GM19240 (cell line): Measurements from ENCODE around the gene EVI2B.
"Not testable (repeated sequence)": the region's sequence is repeated elsewhere in the genome, so short reads cannot be mapped to it uniquely, and the experiment has no call there.

Source experiments
- DNase-seq: peaks from one replicate; pipeline ENCODE4 v3.0.0; 2011; ENCODE audit warnings: low spot score; ENCODE audit not compliant: insufficient read length

Gene EVI2B

DNA sequence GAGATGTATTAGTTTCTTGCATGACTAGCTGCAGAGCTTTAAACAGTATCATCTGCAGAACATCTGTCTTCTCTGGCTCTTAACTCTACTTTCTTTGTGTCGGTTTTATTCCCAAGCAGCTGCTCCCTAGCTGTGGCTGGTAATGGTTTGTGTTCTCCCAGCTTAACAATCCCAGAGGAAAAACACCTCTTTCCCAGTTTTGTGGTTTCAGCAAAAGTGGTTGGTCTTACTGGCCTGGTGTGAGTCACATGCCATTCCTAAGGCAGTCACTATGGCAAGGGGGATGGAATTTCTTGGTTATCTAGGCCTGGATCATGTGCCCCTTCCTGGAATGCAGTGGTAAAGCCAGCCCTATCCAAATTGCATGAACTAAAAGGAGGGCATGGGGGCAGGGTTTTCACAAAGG lies 44.3 kb downstream of the EVI2B start:
- no peak for DNase-seq

DNA sequence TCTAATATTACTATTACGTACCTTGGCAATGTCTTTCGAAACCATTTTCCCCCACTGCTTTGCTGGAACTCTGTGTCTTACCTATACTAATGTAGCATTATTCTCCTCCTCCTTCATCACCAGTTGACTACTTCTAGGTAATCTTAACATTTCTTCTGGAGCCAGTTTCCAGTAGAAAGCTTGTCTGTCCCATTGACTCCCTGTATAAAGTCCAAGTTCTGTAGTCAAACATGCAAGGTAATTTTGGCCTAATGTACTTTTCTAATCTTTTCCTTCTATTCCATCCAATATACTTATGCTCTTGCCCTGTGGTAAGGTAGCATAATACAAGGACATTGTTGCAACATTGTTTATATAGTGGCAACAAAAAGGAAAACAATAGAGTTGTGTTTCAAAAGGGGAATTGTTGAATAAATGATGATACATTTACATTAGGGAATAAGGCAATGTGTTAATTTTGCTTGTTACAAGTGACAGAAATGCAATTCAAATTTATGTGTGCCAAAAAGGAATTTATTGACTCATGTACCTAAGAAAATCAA lies 44.7 kb downstream of the EVI2B start:
- no peak for DNase-seq

DNA sequence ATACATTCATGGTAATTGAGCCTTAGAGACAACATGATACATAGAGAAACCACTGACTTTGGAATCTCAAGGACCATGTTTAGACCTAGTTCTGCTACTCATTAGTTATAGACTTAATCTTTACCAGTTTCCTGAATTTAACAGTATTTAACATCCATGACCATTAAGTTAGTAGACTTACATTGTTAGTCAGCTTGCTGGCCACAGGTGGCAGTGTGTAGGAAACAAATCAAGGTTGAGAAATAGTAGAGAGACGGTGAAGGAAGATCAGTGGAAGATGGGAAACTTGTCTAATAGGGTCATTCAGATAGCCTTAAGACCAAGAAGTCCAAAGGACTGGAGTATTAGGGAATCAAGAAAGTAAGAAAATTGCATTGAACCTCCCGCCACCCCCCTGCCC lies 47.8 kb downstream of the EVI2B start:
- no peak for DNase-seq

DNA sequence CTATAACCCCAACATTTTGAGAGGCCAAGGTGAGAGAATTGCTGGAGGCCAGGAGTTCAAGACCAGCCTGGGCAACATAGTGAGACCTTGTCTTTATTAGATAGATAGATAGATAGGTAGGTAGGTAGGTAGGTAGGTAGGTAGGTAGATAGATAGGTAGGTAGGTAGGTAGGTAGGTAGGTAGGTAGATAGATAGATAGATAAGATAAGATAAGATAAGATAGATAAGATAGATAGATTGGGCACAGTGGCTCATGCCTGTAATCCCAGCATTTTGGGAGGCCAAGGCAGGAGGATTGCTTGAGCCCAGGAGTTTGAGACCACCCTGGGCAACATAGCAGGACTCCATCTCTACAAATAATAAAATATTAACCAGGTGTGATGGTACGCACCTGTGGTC lies 50.9 kb downstream of the EVI2B start:
- DNase-seq, result not testable (repeated sequence)

DNA sequence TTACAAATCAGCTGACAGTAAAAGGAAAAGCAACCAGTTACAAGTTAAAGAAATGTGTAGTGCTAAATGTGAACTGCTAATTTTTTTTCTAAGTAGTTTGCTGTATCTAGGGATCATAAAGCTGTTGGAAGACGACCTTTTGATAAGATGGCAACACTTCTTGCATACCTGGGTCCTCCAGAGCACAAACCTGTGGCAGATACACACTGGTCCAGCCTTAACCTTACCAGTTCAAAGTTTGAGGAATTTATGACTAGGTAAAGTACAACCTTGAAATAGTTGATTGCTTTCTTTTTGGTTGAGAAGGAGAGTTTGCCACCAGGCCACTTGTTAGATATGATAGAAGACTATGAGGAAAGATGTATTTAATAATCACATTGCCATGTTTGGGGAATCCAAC lies 52.3 kb downstream of the EVI2B start:
- no peak for DNase-seq

DNA sequence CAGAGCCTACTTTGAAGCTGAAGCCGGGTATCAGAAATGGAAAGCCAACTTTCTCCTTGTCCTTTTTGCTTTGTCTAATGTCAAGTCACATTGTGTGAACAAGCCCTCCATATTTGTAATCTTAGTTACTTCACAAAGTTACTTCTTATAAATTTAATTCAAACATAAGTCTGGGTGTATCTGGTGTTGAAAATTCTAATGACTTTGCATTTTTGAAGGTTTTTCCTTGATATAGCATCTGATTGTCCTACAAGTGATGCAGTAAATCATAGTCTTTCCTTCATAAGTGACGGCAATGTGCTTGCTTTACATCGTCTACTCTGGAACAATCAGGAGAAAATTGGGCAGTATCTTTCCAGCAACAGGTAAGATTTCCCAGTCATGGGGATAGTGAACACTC lies 53.7 kb downstream of the EVI2B start:
- DNase-seq, result no peak

DNA sequence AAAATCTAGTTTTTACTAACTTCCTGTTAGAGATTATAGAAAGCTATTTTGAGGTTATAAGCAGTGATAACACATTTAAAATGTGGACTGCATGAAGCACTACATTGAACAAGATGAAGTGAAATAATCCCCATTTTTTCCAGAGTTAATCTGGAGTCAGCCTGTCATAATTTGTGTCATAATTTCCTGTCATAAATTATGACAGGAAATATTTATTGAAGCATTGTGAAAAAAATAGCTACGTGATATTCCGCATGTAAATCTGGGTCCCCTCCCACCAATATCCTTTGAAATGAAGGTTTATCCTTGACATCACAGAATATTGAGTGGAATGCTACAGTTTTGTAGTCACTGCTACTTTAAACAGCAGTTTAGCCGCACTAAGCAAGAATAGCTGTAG lies 56.9 kb downstream of the EVI2B start:
- DNase-seq, result no peak

DNA sequence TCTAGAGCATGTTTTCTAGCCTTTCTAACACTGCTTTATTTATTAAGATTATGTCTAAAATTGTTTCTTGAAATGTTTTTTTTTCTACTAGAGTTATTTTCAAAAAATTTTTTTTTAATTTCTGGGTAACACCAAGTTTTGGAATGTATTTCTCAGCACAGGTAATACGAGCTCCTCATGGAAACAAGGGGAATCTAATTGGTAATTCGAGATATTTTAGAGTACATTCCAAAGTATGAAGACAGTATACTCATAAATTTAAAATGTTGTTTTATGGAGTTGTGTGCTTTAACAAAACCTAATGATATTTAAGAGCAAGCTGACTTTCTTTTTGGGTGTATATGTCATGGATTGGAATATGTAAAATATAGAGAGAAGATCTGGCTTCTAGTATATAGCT lies 59.2 kb downstream of the EVI2B start:
- no peak for DNase-seq
